KMS-11 (cell line): Measurements from ENCODE around the gene SERTAD4.
A peak's percentile ranks its signal among the peaks of the same experiment; 100 is the strongest.

ENCODE experiments used
- H2AFZ ChIP-seq: fragments of 200-600 bp; sonication (generic); 2 replicates; pipeline ENCODE4 v1.6.1; 2016; ENCODE audit warnings: antibody characterized with exemption, mixed run types, low read depth
- H3K27ac ChIP-seq: fragments of 200-600 bp; sonication (generic); 2 replicates; pipeline ENCODE4 v1.6.1; 2016; ENCODE audit warnings: mild to moderate bottlenecking, mixed run types
- H3K27me3 ChIP-seq: fragments of 200-600 bp; sonication (generic); 2 replicates; pipeline ENCODE4 v1.6.1; 2017; ENCODE audit warnings: mild to moderate bottlenecking, low read depth, mixed run types, moderate library complexity; ENCODE audit not compliant: insufficient read depth
- H3K36me3 ChIP-seq: fragments of 200-600 bp; sonication (generic); 2 replicates; pipeline ENCODE4 v1.6.1; 2017; ENCODE audit warnings: mild to moderate bottlenecking, mixed run types; ENCODE audit not compliant: insufficient read depth
- H3K4me1 ChIP-seq: fragments of 200-600 bp; sonication (generic); 2 replicates; pipeline ENCODE4 v1.6.1; 2016; ENCODE audit warnings: mild to moderate bottlenecking, low read depth, mixed run types; ENCODE audit not compliant: poor library complexity, severe bottlenecking
- H3K4me2 ChIP-seq: fragments of 200-600 bp; sonication (generic); 2 replicates; pipeline ENCODE4 v1.7.0; 2016; ENCODE audit warnings: mild to moderate bottlenecking, mixed run types
- H3K4me3 ChIP-seq: fragments of 200-600 bp; sonication (generic); IDR thresholded peaks from 2 replicates; pipeline ENCODE4 v1.6.1; 2017; ENCODE audit warnings: low read depth, low read length, mixed read lengths; ENCODE audit not compliant: insufficient read depth
- H3K79me2 ChIP-seq: fragments of 200-600 bp; sonication (generic); 2 replicates; pipeline ENCODE4 v1.6.1; 2016; ENCODE audit warnings: low read depth, mixed run types; ENCODE audit not compliant: insufficient read depth
- H3K9ac ChIP-seq: fragments of 200-600 bp; sonication (generic); 2 replicates; pipeline ENCODE4 v1.6.1; 2016; ENCODE audit warnings: mild to moderate bottlenecking, mixed run types
- H4K20me1 ChIP-seq: fragments of 200-600 bp; sonication (generic); 2 replicates; pipeline ENCODE4 v1.6.1; 2016; ENCODE audit warnings: mild to moderate bottlenecking, mixed run types; ENCODE audit not compliant: insufficient read depth
- TF ChIP-seq, protein P1 (sequence below): fragments of 200-600 bp; sonication (generic); conservative IDR thresholded peaks from 2 replicates; pipeline ENCODE4 v1.6.1; 2017; ENCODE audit warnings: low read depth, mild to moderate bottlenecking, antibody characterized with exemption, low read length, moderate library complexity, mixed read lengths

SERTAD4 gene

DNA sequence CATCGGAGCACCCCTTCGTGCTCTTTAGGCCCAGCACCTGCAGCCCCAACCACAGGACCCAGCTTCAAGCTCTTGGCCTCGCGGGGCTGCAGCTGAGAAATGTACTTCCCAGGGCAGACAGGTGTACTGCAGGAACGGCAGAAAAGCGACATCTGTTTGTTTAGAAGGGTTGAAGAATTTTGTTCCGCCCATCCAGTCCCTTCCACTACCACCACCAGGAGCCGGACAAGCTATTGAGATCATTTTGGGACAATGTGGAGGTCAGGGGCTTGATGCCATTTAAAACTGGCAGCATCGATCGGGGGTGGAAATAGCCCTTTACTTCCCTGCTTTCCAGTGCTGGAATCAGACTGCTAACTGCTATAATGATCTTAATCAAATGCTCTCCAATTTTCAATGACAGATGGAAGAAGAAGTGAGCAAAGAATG lies 1.7 kb downstream of the SERTAD4 start:
- H3K4me2 ChIP-seq, result peak overlapping the region; percentile 97
- no peaks in the 10 kb centered on the region for H4K20me1 ChIP-seq
- H2AFZ ChIP-seq, result peak overlapping the region; percentile 91
- peaks cover 29% of the 10 kb centered on the region; the same call in 1 of the 2 replicates for H3K27me3 ChIP-seq
- H3K4me1 ChIP-seq, result peaks cover 17% of the 10 kb centered on the region
- no peaks in the 10 kb centered on the region for H3K36me3 ChIP-seq
- H3K79me2 ChIP-seq, result no peaks in the 10 kb centered on the region
- TF ChIP-seq, protein P1, sequence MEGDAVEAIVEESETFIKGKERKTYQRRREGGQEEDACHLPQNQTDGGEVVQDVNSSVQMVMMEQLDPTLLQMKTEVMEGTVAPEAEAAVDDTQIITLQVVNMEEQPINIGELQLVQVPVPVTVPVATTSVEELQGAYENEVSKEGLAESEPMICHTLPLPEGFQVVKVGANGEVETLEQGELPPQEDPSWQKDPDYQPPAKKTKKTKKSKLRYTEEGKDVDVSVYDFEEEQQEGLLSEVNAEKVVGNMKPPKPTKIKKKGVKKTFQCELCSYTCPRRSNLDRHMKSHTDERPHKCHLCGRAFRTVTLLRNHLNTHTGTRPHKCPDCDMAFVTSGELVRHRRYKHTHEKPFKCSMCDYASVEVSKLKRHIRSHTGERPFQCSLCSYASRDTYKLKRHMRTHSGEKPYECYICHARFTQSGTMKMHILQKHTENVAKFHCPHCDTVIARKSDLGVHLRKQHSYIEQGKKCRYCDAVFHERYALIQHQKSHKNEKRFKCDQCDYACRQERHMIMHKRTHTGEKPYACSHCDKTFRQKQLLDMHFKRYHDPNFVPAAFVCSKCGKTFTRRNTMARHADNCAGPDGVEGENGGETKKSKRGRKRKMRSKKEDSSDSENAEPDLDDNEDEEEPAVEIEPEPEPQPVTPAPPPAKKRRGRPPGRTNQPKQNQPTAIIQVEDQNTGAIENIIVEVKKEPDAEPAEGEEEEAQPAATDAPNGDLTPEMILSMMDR, result no peak
- H3K9ac ChIP-seq, result no peak overlapping the region
- peak overlapping the region; percentile 46 for H3K4me3 ChIP-seq
- no peak overlapping the region for H3K27ac ChIP-seq

DNA sequence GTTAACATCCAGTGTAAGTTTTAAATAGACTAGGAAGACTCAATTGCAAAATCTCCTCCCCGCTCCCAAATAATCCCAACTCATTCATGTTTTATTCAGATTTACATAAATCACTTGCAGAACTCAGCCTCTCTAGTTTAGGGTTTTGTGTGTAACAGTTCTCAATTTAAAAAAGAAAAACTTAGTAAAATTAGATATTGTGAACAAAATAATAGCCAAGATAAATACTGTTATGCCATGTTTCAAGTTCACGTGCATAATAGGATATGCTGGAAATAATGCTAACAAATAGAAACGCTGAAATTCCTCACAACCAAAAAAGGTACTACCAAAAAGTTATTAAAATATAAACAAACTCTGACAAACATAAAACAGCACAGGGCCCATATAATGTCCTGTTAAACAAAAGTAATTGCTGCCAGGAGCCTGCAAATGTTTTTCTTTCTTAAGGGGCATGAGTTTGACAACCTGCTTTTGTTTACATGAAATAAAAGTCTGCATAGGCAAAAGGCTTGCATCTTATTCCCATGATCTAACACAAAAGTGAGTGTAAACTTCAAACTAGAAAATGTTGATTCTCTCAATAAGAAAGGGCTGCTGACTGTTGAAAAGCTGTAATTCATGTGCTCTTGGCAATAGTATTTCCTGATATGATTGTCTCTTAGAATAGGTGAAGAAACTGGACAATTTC lies 2.9 kb downstream of the SERTAD4 start:
- Histone ChIP-seq H3K27me3 (peaks cover 29% of the 10 kb centered on the region; the same call in 1 of the 2 replicates), H3K27ac (no peak overlapping the region), H3K4me3 (no peak overlapping the region), H4K20me1 (no peaks in the 10 kb centered on the region), H3K79me2 (no peaks in the 10 kb centered on the region), H3K9ac (no peak overlapping the region), H2AFZ (no peak overlapping the region), H3K36me3 (no peaks in the 10 kb centered on the region), H3K4me1 (peaks cover 17% of the 10 kb centered on the region), H3K4me2 (no peak overlapping the region)
- TF ChIP-seq, protein P1, result no peak

DNA sequence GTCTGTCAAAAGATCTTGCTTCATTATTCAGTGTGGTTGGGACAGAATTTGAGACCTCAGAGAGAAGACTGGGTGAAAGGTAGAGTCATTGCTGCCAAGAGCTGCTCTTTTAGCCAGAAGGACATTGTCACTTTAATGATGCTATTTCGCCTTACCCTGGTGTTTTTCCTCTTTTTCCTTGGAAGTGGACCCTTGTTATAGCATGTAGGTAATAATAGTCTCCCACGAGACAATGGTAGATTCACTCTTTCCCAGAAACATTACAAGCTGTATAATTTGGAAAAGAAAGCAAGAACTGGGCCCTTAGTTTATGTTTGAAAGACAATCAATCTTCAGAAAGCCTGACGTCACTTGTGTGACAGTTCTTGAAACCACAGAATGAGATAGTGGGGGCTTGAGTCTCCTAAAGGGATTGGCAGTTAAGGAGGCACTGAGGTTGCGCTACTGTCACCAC lies 3.8 kb downstream of the SERTAD4 start:
- H3K27me3 ChIP-seq, result peaks cover 27% of the 10 kb centered on the region; the same call in 1 of the 2 replicates

DNA sequence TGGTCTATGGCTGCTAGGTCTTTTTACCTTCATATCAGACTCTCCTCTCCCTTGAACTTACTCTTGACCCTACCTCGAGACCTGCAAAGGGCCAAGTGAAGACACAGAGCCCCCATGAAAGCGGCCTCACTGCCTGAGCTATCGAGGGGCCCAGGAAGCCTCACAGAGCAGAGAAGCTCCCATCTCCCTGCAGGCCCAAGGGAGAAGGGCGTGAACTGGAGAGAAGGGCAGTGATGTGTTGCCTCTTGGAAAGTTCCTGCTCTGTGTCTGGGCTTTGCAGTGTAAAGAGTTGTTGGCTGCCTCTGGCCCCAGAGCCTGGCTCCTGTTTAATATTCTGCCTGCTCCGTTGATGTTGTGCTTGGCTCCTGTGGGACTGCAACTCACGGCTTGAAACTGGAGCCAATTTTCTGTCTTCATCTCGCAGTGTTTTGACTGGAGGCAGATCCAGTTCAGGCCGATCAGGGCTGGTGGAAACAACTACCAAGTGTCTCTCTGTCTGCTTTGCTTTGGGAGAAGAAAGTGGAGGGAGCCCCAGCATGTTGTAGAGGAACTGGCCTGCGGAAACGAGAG lies 4.3 kb downstream of the SERTAD4 start:
- Histone ChIP-seq H4K20me1 (no peaks in the 10 kb centered on the region), H3K36me3 (no peaks in the 10 kb centered on the region), H3K4me2 (no peak overlapping the region), H3K4me3 (no peak overlapping the region), H3K27ac (no peak overlapping the region), H3K79me2 (no peaks in the 10 kb centered on the region), H3K27me3 (peaks cover 22% of the 10 kb centered on the region; the same call in 1 of the 2 replicates), H3K9ac (no peak overlapping the region), H2AFZ (no peak overlapping the region), H3K4me1 (peaks cover 17% of the 10 kb centered on the region)
- TF ChIP-seq, protein P1, result no peak

More for the DNA sequence above, 3.8 kb downstream of the SERTAD4 start:
- no peak overlapping the region for H2AFZ ChIP-seq
- no peaks in the 10 kb centered on the region for H4K20me1 ChIP-seq
- no peak overlapping the region for H3K27ac ChIP-seq
- no peaks in the 10 kb centered on the region for H3K79me2 ChIP-seq
- no peak overlapping the region for H3K4me2 ChIP-seq
- H3K4me3 ChIP-seq, result no peak overlapping the region
- peaks cover 17% of the 10 kb centered on the region for H3K4me1 ChIP-seq
- no peaks in the 10 kb centered on the region for H3K36me3 ChIP-seq
- TF ChIP-seq, protein P1, result no peak
- H3K9ac ChIP-seq, result no peak overlapping the region
